Activated T-cell treated with anti-CD3 and anti-CD28 coated beads, Interleukin-2, amount 50 U/mL, for 24 hours (primary cell): ENCODE measurements around the gene RRAD.

Experiments
- DNase-seq: peaks from one replicate; pipeline ENCODE4 v3.0.0-alpha.2; 2020
- H3K27ac Mint-ChIP-seq: 2 replicates; pipeline ENCODE4 v1.8.0; 2020; ENCODE audit warnings: mild to moderate bottlenecking, mixed read lengths
- H3K27me3 Mint-ChIP-seq: 2 replicates; pipeline ENCODE4 v1.8.0; 2020; ENCODE audit warnings: mixed read lengths
- H3K36me3 Mint-ChIP-seq: 2 replicates; pipeline ENCODE4 v1.8.0; 2020; ENCODE audit warnings: low read depth, mixed read lengths
- H3K4me1 Mint-ChIP-seq: 2 replicates; pipeline ENCODE4 v1.8.0; 2020; ENCODE audit warnings: low read depth, mixed read lengths
- H3K4me3 Mint-ChIP-seq: 2 replicates; pipeline ENCODE4 v1.8.0; 2020; ENCODE audit warnings: mild to moderate bottlenecking, moderate library complexity, mixed read lengths
- H3K9me3 Mint-ChIP-seq: 2 replicates; pipeline ENCODE4 v1.8.0; 2020; ENCODE audit warnings: mixed read lengths

RRAD gene

GRCh38 chr16:66895999-66896398, 29.3 kb downstream of the RRAD start:
- Mint-ChIP-seq H3K36me3 (peaks cover 31% of the 10 kb centered on the region), H3K4me1 (peaks cover 8% of the 10 kb centered on the region), H3K27ac (no peak overlapping the region), H3K27me3 (no peaks in the 10 kb centered on the region), H3K9me3 (no peaks in the 10 kb centered on the region), H3K4me3 (no peak overlapping the region)
- DNase-seq = no peak

GRCh38 chr16:66895689-66895979, 29.7 kb downstream of the RRAD start:
- no peak for DNase-seq
- Mint-ChIP-seq H3K4me1 (peaks cover 8% of the 10 kb centered on the region), H3K36me3 (peaks cover 35% of the 10 kb centered on the region), H3K27ac (no peak overlapping the region), H3K27me3 (no peaks in the 10 kb centered on the region), H3K9me3 (no peaks in the 10 kb centered on the region), H3K4me3 (no peak overlapping the region)

DNA sequence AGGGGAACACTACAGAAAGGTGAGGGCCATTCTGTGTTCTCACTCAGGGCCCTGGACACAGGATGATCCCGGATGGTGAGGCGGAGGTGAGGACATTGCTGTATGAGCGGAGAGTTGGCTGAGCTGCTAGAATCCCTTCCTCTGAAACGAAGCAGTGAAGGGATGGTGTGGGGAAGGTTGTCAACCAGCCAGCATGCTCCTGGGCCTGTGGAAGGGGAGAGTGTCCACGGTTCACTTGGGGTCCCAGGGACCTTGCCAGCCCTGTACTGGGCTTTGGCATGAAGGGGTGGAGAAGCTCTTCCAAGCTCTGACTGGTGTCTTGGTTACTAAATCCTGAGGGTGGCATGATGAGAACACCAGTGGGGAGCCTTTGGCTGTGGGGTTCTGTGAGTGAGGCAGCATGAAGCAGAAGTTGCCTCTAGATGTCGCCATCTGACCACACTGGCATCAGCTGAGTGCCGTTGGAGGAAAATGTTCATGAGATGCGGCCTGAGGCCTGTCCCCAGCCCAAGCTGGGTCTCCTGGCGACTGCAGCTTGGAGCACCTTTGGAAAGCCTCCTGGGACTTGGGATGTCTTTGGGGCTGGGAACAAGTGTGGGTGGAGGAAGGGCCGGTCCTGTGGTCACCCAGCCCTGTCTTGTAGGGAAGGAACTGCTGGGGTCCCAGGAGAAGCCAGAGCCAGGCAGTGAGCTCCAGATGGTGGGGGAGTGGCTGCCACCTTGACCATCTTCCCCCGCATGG, 30.2 kb downstream of the RRAD start:
- Mint-ChIP-seq H3K27ac (no peak overlapping the region), H3K36me3 (peaks cover 39% of the 10 kb centered on the region), H3K4me3 (no peak overlapping the region), H3K9me3 (no peaks in the 10 kb centered on the region), H3K27me3 (no peaks in the 10 kb centered on the region), H3K4me1 (peaks cover 8% of the 10 kb centered on the region)
- peak; percentile 69 for DNase-seq

GRCh38 chr16:66894055-66894454, 31.3 kb downstream of the RRAD start:
- H3K27me3 Mint-ChIP-seq = no peaks in the 10 kb centered on the region
- DNase-seq = no peak
- H3K4me3 Mint-ChIP-seq = no peak overlapping the region
- H3K9me3 Mint-ChIP-seq = no peaks in the 10 kb centered on the region
- peak overlapping the region; percentile 52 for H3K27ac Mint-ChIP-seq
- peaks cover 45% of the 10 kb centered on the region for H3K36me3 Mint-ChIP-seq
- H3K4me1 Mint-ChIP-seq = peaks cover 12% of the 10 kb centered on the region

- peaks cover 66% of the 10 kb centered on the region for H3K36me3 Mint-ChIP-seq
- DNase-seq = no peak
- no peaks in the 10 kb centered on the region for H3K9me3 Mint-ChIP-seq
- no peak overlapping the region for H3K27ac Mint-ChIP-seq
- H3K4me3 Mint-ChIP-seq = no peak overlapping the region
- H3K4me1 Mint-ChIP-seq = peaks cover 31% of the 10 kb centered on the region
- no peaks in the 10 kb centered on the region for H3K27me3 Mint-ChIP-seq
These were observed 33.5 kb downstream of the RRAD start for GRCh38 chr16:66891797-66892196.

DNA sequence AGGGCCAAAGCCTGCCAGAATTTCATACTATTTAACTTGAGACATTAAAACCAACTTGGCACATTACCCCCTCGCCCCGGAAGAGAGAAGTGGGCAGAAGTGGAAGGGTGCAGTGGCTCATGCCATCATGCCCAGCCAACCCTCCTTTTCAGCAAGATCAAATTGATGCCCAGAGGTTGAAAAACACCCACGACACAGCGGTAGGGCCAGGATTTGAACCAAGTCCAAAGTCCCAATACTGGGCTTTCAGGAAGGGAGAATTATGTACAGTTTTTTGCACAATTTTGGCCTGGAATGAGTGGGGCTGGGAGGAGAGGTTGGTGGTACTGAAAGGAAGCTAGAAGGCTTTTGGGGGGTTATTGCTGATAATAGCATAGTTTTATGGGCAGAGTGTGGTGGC, 34.0 kb downstream of the RRAD start:
- no peak for DNase-seq
- H3K36me3 Mint-ChIP-seq = peaks cover 70% of the 10 kb centered on the region
- peak overlapping the region; percentile 40 for H3K27ac Mint-ChIP-seq
- H3K4me3 Mint-ChIP-seq = no peak overlapping the region
- no peaks in the 10 kb centered on the region for H3K9me3 Mint-ChIP-seq
- H3K27me3 Mint-ChIP-seq = no peaks in the 10 kb centered on the region
- H3K4me1 Mint-ChIP-seq = peaks cover 35% of the 10 kb centered on the region

GRCh38 chr16:66890799-66891198, 34.5 kb downstream of the RRAD start:
- peaks cover 40% of the 10 kb centered on the region for H3K4me1 Mint-ChIP-seq
- H3K4me3 Mint-ChIP-seq = no peak overlapping the region
- peak overlapping the region; percentile 40 for H3K27ac Mint-ChIP-seq
- no peaks in the 10 kb centered on the region for H3K9me3 Mint-ChIP-seq
- peaks cover 72% of the 10 kb centered on the region for H3K36me3 Mint-ChIP-seq
- H3K27me3 Mint-ChIP-seq = no peaks in the 10 kb centered on the region
- DNase-seq = no peak

GRCh38 chr16:66889622-66890021, 35.7 kb downstream of the RRAD start:
- Mint-ChIP-seq H3K27ac (peak overlapping the region; percentile 50), H3K27me3 (no peaks in the 10 kb centered on the region), H3K36me3 (peaks cover 78% of the 10 kb centered on the region), H3K4me3 (no peak overlapping the region), H3K9me3 (no peaks in the 10 kb centered on the region), H3K4me1 (peaks cover 52% of the 10 kb centered on the region)
- DNase-seq = no peak

DNA sequence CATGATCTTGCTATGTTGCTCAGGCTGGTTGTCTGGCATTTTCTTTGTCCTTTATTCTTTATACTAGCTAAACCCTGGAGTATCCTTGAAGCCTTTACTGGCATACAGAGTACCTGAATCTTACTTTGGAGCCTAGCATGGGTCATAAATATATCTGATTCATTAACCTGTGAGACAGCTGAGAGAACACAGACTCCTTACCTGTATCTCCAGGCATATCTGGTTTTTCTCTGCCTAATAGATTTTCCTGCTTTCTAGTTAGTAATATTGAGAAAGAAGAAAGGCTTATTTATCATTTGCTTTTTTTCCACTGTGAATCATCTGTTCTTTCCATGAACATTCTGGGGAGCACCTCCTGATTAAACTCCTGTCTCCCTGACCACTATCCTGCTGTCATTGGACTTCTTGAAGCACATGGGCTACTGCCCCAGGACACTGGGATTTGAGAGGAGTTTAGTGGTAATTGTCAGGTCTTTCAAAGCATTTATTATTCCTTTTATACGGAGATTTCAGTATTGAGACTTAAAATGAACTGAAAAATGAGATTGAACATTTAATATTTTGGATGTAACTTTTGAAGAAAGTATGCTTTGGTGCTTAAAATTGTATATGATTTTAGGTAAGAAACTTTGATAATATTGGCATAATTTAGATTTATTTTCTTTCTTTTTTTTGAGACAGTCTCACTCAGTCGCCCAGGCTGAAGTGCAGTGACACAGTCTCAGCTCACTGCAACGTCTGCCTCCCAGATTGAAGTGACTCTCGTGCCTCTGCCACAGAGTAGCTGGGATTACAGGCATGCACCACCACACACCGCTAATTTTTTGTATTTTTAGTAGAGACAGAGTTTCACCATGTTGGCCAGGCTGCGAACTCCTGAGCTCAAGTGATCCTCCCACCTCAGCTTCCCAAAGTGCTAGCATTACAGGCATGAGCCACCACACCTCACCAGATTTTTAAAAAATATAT, 36.4 kb downstream of the RRAD start:
- no peak for DNase-seq
- Mint-ChIP-seq H3K4me1 (peaks cover 57% of the 10 kb centered on the region), H3K36me3 (peaks cover 78% of the 10 kb centered on the region), H3K27me3 (no peaks in the 10 kb centered on the region), H3K4me3 (no peak overlapping the region), H3K27ac (peak overlapping the region; percentile 75), H3K9me3 (no peaks in the 10 kb centered on the region)

GRCh38 chr16:66886914-66887313, 38.4 kb downstream of the RRAD start:
- H3K36me3 Mint-ChIP-seq = peaks cover 82% of the 10 kb centered on the region
- no peaks in the 10 kb centered on the region for H3K27me3 Mint-ChIP-seq
- no peaks in the 10 kb centered on the region for H3K9me3 Mint-ChIP-seq
- no peak overlapping the region for H3K27ac Mint-ChIP-seq
- no peak overlapping the region for H3K4me3 Mint-ChIP-seq
- no peak for DNase-seq
- peaks cover 59% of the 10 kb centered on the region for H3K4me1 Mint-ChIP-seq

- H3K4me1 Mint-ChIP-seq = peaks cover 65% of the 10 kb centered on the region
- no peak for DNase-seq
- H3K4me3 Mint-ChIP-seq = no peak overlapping the region
- H3K27ac Mint-ChIP-seq = no peak overlapping the region
- no peaks in the 10 kb centered on the region for H3K27me3 Mint-ChIP-seq
- no peaks in the 10 kb centered on the region for H3K9me3 Mint-ChIP-seq
- H3K36me3 Mint-ChIP-seq = peaks cover 81% of the 10 kb centered on the region
These were observed 39.0 kb downstream of the RRAD start for GRCh38 chr16:66886321-66886720.

DNA sequence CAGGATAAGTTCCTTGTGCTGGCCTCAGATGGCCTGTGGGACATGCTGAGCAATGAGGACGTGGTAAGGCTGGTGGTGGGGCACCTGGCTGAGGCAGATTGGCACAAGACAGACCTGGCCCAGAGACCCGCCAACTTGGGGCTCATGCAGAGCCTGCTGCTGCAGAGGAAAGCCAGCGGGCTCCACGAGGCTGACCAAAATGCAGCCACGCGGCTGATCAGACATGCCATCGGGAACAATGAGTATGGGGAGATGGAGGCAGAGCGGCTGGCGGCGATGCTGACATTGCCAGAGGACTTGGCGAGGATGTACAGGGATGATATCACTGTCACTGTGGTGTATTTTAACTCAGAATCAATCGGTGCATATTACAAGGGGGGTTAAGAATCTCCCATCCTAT, 39.8 kb downstream of the RRAD start:
- no peak overlapping the region for H3K27ac Mint-ChIP-seq
- no peaks in the 10 kb centered on the region for H3K27me3 Mint-ChIP-seq
- no peak for DNase-seq
- H3K36me3 Mint-ChIP-seq = peaks cover 75% of the 10 kb centered on the region
- no peak overlapping the region for H3K4me3 Mint-ChIP-seq
- no peaks in the 10 kb centered on the region for H3K9me3 Mint-ChIP-seq
- peaks cover 65% of the 10 kb centered on the region for H3K4me1 Mint-ChIP-seq

GRCh38 chr16:66882702-66883101, 42.6 kb downstream of the RRAD start:
- H3K27me3 Mint-ChIP-seq = no peaks in the 10 kb centered on the region
- peaks cover 75% of the 10 kb centered on the region for H3K4me1 Mint-ChIP-seq
- peak overlapping the region; percentile 99 for H3K4me3 Mint-ChIP-seq

GRCh38 chr16:66881964-66882508, 43.3 kb downstream of the RRAD start:
- H3K4me1 Mint-ChIP-seq = peaks cover 71% of the 10 kb centered on the region
- H3K4me3 Mint-ChIP-seq = peak overlapping the region; percentile 99
- H3K27me3 Mint-ChIP-seq = no peaks in the 10 kb centered on the region
- H3K27ac Mint-ChIP-seq = peak overlapping the region; percentile 6
- no peak for DNase-seq
- H3K9me3 Mint-ChIP-seq = no peaks in the 10 kb centered on the region
- H3K36me3 Mint-ChIP-seq = peaks cover 53% of the 10 kb centered on the region

More at GRCh38 chr16:66882702-66883101, 42.6 kb downstream of the RRAD start:
- no peak overlapping the region for H3K27ac Mint-ChIP-seq
- no peaks in the 10 kb centered on the region for H3K9me3 Mint-ChIP-seq
- no peak for DNase-seq
- H3K36me3 Mint-ChIP-seq = peaks cover 59% of the 10 kb centered on the region

DNA sequence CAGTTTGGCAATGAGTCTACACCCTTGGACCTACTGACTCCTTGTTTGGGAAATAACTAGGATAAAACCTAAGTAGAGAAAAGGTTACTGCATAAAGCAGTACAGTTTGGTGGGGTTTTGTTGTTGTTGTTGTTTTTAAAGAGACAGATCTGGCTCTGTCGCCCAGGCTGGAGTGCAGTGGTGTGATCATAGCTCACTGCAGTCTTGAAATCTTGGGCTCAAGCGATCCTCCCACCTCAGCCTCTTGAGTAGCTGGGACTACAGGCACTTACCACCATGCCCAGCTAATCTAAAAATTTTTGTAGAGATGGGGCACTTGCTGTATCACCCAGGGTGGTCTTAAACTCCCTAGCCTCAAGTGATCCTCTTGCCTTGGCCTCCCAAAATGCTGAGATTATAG, 43.8 kb downstream of the RRAD start:
- Mint-ChIP-seq H3K9me3 (peaks cover 1% of the 10 kb centered on the region), H3K36me3 (peaks cover 48% of the 10 kb centered on the region), H3K4me1 (peaks cover 68% of the 10 kb centered on the region), H3K4me3 (peak overlapping the region; percentile 99), H3K27me3 (no peaks in the 10 kb centered on the region), H3K27ac (no peak overlapping the region)
- no peak for DNase-seq
